GM13976 (cell line): ENCODE results near the gene KCNA1.
A peak's percentile ranks its signal among the peaks of the same experiment; 100 is the strongest.

Experiments used
- DNase-seq: peaks from one replicate; pipeline ENCODE4 v3.0.0; 2012; ENCODE audit warnings: low spot score
- in situ Hi-C: fragments of 300-500 bp; cut with MboI; formaldehyde crosslinking; loops from one replicate; pipeline ENCODE4 v1.12.0; 2022; ENCODE audit warnings: low sequenced_read_pairs, mixed read lengths, inconsistent platforms; ENCODE audit not compliant: unreplicated experiment
- TF ChIP-seq, protein P1 (sequence below): IDR thresholded peaks from 2 replicates; pipeline ENCODE4 v1.5.1; 2012; ENCODE audit warnings: borderline replicate concordance, mild to moderate bottlenecking; ENCODE audit not compliant: insufficient read depth; ENCODE audit errors: extremely low read depth, missing control alignments, control extremely low read depth

The KCNA1 gene

GRCh38 chr12:4909410-4909733, 333 bp upstream of the KCNA1 start:
- TF ChIP-seq, protein P1, sequence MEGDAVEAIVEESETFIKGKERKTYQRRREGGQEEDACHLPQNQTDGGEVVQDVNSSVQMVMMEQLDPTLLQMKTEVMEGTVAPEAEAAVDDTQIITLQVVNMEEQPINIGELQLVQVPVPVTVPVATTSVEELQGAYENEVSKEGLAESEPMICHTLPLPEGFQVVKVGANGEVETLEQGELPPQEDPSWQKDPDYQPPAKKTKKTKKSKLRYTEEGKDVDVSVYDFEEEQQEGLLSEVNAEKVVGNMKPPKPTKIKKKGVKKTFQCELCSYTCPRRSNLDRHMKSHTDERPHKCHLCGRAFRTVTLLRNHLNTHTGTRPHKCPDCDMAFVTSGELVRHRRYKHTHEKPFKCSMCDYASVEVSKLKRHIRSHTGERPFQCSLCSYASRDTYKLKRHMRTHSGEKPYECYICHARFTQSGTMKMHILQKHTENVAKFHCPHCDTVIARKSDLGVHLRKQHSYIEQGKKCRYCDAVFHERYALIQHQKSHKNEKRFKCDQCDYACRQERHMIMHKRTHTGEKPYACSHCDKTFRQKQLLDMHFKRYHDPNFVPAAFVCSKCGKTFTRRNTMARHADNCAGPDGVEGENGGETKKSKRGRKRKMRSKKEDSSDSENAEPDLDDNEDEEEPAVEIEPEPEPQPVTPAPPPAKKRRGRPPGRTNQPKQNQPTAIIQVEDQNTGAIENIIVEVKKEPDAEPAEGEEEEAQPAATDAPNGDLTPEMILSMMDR: no peak
- DNase-seq: peak; percentile 55
- in situ Hi-C loops: no loop called here

GRCh38 chr12:4910502-4911315, 1.0 kb downstream of the KCNA1 start:
- peak; percentile 87 for DNase-seq
- TF ChIP-seq, protein P1: no peak
- in situ Hi-C loops: no loop called here

GRCh38 chr12:4911316-4911994, 1.8 kb downstream of the KCNA1 start:
- peak; percentile 27 for DNase-seq
- TF ChIP-seq, protein P1: no peak
- in situ Hi-C loops: no loop called here

GRCh38 chr12:4914720-4915119, 5.0 kb downstream of the KCNA1 start:
- no peak for DNase-seq
- in situ Hi-C loops: no loop called here
- TF ChIP-seq, protein P1: no peak

DNA sequence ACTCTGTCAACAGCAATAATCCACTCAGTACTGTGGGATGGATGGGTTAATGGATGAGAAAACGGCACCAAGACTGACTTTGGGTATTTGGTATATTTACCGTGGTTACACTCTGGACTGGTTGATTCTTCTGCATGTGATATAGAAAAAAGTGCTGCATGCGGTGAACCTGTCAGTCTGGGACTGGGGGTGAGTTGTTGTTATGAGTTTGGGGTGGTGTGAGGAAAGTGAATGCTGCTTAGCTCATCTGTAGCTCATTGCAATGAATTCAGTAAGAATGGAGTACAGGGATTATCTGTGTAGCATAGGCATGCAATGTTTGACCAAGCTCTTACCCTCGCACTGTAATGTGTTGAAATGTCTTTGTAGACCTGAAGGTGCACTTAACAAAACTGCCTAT, 6.0 kb downstream of the KCNA1 start:
- TF ChIP-seq, protein P1: no peak
- DNase-seq: no peak
- in situ Hi-C loops: no loop called here

DNA sequence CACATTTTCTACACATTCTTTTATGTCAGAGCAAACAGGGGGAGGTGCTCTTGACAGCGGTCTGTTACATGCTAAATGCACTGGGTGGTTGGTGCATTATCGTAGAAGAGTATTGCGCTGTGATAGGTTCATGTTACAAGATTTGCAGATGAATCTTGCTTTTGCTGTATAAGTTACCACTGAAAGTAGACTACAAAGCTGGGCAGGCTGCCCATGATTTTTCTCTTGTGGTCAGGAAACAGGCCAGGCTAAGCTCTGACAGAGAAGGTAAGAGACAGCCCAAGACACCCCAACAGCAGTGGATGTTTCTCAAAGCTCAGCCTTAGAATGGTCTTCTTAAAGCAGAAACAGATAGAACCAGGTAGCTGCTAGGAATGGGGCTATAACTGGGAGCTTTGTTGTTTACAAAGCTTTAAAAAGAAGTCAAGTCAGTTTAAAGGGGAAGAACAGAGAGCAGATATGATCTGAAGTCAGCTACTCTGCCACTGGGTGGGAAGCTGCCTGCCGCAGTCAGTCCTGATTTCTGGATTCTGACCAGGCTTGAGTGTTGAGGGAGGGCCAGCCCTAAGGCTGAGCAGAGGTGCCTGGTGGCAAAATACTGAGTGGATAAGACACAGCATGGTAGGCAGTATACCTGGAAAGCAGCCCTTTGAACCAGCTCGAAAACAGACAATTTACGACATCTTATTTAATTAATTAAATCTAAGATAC, 9.4 kb downstream of the KCNA1 start:
- in situ Hi-C loops: no loop called here
- TF ChIP-seq, protein P1: no peak
- DNase-seq: no peak
